B cell (primary cell): ENCODE results near the gene FAHD2B. TPM values are rescaled to one million over a fixed set of nuclear protein-coding genes. Genes with fewer than 3 reads are reported as not detected.
"Not testable (repeated sequence)": the region's sequence is repeated elsewhere in the genome, so short reads cannot be mapped to it uniquely, and the experiment has no call there.

Source experiments
- ATAC-seq: fragments of 200-7000 bp; cut with Tn5 transposase; one replicate; pipeline ENCODE4 v1.10.0; 2021; ENCODE audit warnings: low read depth, mild to moderate bottlenecking, moderate number of reproducible peaks, moderate library complexity
- CTCF ChIA-PET: fragments of 350-600 bp; sonication (Branson Sonifier 250); formaldehyde crosslinking; loops from one replicate; lab custom pipeline; 2021; ENCODE audit warnings: antibody characterized with exemption, inconsistent platforms; lab: Charles Lee
- POLR2A ChIA-PET: fragments of 350-600 bp; sonication (Branson Sonifier 250); formaldehyde crosslinking; loops from one replicate; lab custom pipeline; 2021; ENCODE audit warnings: antibody characterized with exemption; lab: Charles Lee
- DNase-seq: peaks from one replicate; pipeline ENCODE4 v3.0.0; 2013
- H2AFZ ChIP-seq: 2 replicates; pipeline ENCODE4 v1.6.1; 2012; ENCODE audit warnings: mild to moderate bottlenecking, low read depth, low read length; ENCODE audit not compliant: insufficient read depth, poor library complexity, severe bottlenecking
- H3K27ac ChIP-seq, 2 donors: 1 replicate in 1 of 2; 2 replicates in 1 of 2; pipeline ENCODE4 v1.5.1; 2012 to 2013; ENCODE audit warnings: low read length in 2 of 2, mild to moderate bottlenecking in 2 of 2, moderate library complexity in 1 of 2
- H3K27me3 ChIP-seq, 4 experiments: fragments of 200-600 bp in 1 of 4; sonication (generic) in 1 of 4; replicated peaks in 1 of 4; 1 replicate in 2 of 4; 2 replicates in 2 of 4; pipeline versions ENCODE4 v1.6.1 to v1.7.0; 2013 to 2016; ENCODE audit warnings: low read length in 3 of 4, mild to moderate bottlenecking in 2 of 4, mixed read lengths in 1 of 4, moderate library complexity in 1 of 4; ENCODE audit not compliant: insufficient read depth in 4 of 4, control insufficient read depth in 3 of 4; ENCODE audit errors: control extremely low read depth in 1 of 4
- H3K36me3 ChIP-seq, 2 experiments: replicated peaks in 1 of 2; 1 replicate in 1 of 2; 2 replicates in 1 of 2; pipeline versions ENCODE4 v1.6.1 to v1.7.1; 2013; ENCODE audit warnings: low read length in 1 of 2; ENCODE audit not compliant: insufficient read depth in 2 of 2, control insufficient read depth in 1 of 2; ENCODE audit errors: control extremely low read depth in 1 of 2, extremely low read depth in 1 of 2
- H3K4me1 ChIP-seq, 2 donors: fragments of 200-600 bp in 1 of 2; sonication (generic) in 1 of 2; 1 replicate in 1 of 2; 2 replicates in 1 of 2; pipeline versions ENCODE4 v1.5.1 to v1.6.1; 2013 to 2017; ENCODE audit warnings: low read length in 2 of 2; ENCODE audit not compliant: control insufficient read depth in 2 of 2, insufficient read depth in 2 of 2
- H3K4me2 ChIP-seq: replicated peaks from 2 replicates; pipeline ENCODE3; 2012; ENCODE audit warnings: mild to moderate bottlenecking, low read depth, low read length; ENCODE audit not compliant: poor library complexity, severe bottlenecking
- H3K4me3 ChIP-seq, 5 experiments: fragments of 200-600 bp in 1 of 5; sonication (generic) in 1 of 5; 1 replicate in 3 of 5; 2 replicates in 2 of 5; pipeline versions ENCODE4 v1.5.1 to v1.7.0; 2011 to 2016; ENCODE audit warnings: low read length in 4 of 5, mild to moderate bottlenecking in 4 of 5, low read depth in 2 of 5, control low read depth in 1 of 5, moderate library complexity in 1 of 5; ENCODE audit not compliant: insufficient read depth in 1 of 5; ENCODE audit errors: control extremely low read depth in 1 of 5, extremely low read depth in 1 of 5
- H3K79me2 ChIP-seq: fragments of 200-600 bp; sonication (generic); one replicate; pipeline ENCODE4 v1.6.0; 2016; ENCODE audit warnings: low read length; ENCODE audit not compliant: control insufficient read depth, insufficient read depth
- H3K9ac ChIP-seq: fragments of 200-600 bp; sonication (generic); 2 replicates; pipeline ENCODE4 v1.6.1; 2017; ENCODE audit warnings: mild to moderate bottlenecking, low read length, moderate library complexity
- H3K9me3 ChIP-seq, 3 donors: one replicate each; pipeline versions ENCODE4 v1.6.1 to v1.7.1; 2013; ENCODE audit warnings: low read length in 2 of 3; ENCODE audit not compliant: control insufficient read depth in 2 of 3, insufficient read depth in 1 of 3; ENCODE audit errors: control extremely low read depth in 1 of 3
- H4K20me1 ChIP-seq: 2 replicates; pipeline ENCODE4 v1.6.0; 2012; ENCODE audit warnings: mild to moderate bottlenecking, low read length; ENCODE audit not compliant: insufficient read depth, control insufficient read depth, poor library complexity, severe bottlenecking
- H3K27ac Mint-ChIP-seq: one replicate; pipeline ENCODE4 v1.8.0; 2021; ENCODE audit warnings: mixed read lengths
- H3K27me3 Mint-ChIP-seq: one replicate; pipeline ENCODE4 v1.8.0; 2021; ENCODE audit warnings: mixed read lengths
- H3K4me1 Mint-ChIP-seq: one replicate; pipeline ENCODE4 v1.8.0; 2021; ENCODE audit warnings: mixed read lengths
- H3K4me3 Mint-ChIP-seq: one replicate; pipeline ENCODE4 v1.8.0; 2021; ENCODE audit warnings: mixed read lengths
- H3K9me3 Mint-ChIP-seq: one replicate; pipeline ENCODE4 v1.8.0; 2022; ENCODE audit warnings: mixed read lengths; ENCODE audit not compliant: insufficient read depth
- WGBS: methylation state at CpG from one replicate; pipeline ENCODE4 v1.1.5; 2013; ENCODE audit warnings: missing lambda C conversion rate; ENCODE audit not compliant: insufficient coverage; 5-methylcytosine and 5-hydroxymethylcytosine counted together
- intact Hi-C: fragments of 100-400 bp; cut with micrococcal nuclease; formaldehyde crosslinking; loops from one replicate; pipeline ENCODE4 v1.10.0; 2022
- polyA plus RNA-seq: library from polyadenylated mRNA; depleted of rRNA; stranded (reverse); fragments of >200 nt; gene quantifications from 2 replicates; pipeline ENCODE4 v1.2.3, GENCODE V29; 2012
- total RNA-seq, 2 donors: library from RNA; stranded (reverse); fragments of 120-200 nt in 1 of 2; gene quantifications; 1 replicate in 1 of 2; 2 replicates in 1 of 2; pipeline versions ENCODE4 v1.2.3 to v1.2.4, GENCODE V29; 2013 to 2022

The FAHD2B gene
- total and polyA plus RNA-seq, 2 donors (not counting 1 experiment from before 2014, with no cell fraction given): 12.4 to 20.6 TPM

- H3K27me3 Mint-ChIP-seq, H3K79me2 ChIP-seq, CTCF ChIA-PET, H3K9me3 Mint-ChIP-seq, POLR2A ChIA-PET, H3K9ac ChIP-seq, intact Hi-C loops, ATAC-seq, H3K4me2 ChIP-seq, H3K4me3 Mint-ChIP-seq, H3K27me3 ChIP-seq, H3K4me3 ChIP-seq, H3K27ac ChIP-seq, H4K20me1 ChIP-seq, H3K9me3 ChIP-seq, H3K4me1 ChIP-seq, H3K36me3 ChIP-seq, DNase-seq, H2AFZ ChIP-seq, H3K4me1 Mint-ChIP-seq, H3K27ac Mint-ChIP-seq: not testable (repeated sequence)
- WGBS: 80% methylated on average over 1 of the region's 9 CpGs
Measured at GRCh38 chr2:97082206-97082605, 12.5 kb downstream of the FAHD2B start.

- intact Hi-C loops, H3K4me2 ChIP-seq, H2AFZ ChIP-seq, H3K9me3 Mint-ChIP-seq, H3K4me1 Mint-ChIP-seq, H3K27me3 ChIP-seq, H3K9me3 ChIP-seq, H3K27ac ChIP-seq, H3K4me3 Mint-ChIP-seq, POLR2A ChIA-PET, H4K20me1 ChIP-seq, H3K27ac Mint-ChIP-seq, ATAC-seq, H3K79me2 ChIP-seq, H3K9ac ChIP-seq, H3K4me1 ChIP-seq, DNase-seq, H3K36me3 ChIP-seq, H3K4me3 ChIP-seq, H3K27me3 Mint-ChIP-seq: not testable (repeated sequence)
- CTCF ChIA-PET: interaction anchor here (1.3 kb wide), 1 partner anchor 67 kb away, joined by 3 read pairs; no protein-coding TSS in a partner anchor
- WGBS: 100% methylated on average over 2 of the region's 10 CpGs
Measured at GRCh38 chr2:97080855-97081254, 13.8 kb downstream of the FAHD2B start.

- H3K27me3 Mint-ChIP-seq, H3K4me3 Mint-ChIP-seq, H3K9me3 Mint-ChIP-seq, H3K79me2 ChIP-seq, intact Hi-C loops, H3K27ac ChIP-seq, CTCF ChIA-PET, H2AFZ ChIP-seq, H3K9ac ChIP-seq, H3K9me3 ChIP-seq, H3K4me3 ChIP-seq, H4K20me1 ChIP-seq, H3K4me1 ChIP-seq, DNase-seq, H3K27ac Mint-ChIP-seq, H3K27me3 ChIP-seq, H3K36me3 ChIP-seq, H3K4me1 Mint-ChIP-seq, H3K4me2 ChIP-seq, POLR2A ChIA-PET, ATAC-seq: not testable (repeated sequence)
- no CpG with 5 or more reads among the region's 8 CpGs for WGBS
Measured at GRCh38 chr2:97077213-97077612, 17.5 kb downstream of the FAHD2B start.

- H3K9me3 Mint-ChIP-seq, H3K9ac ChIP-seq, H3K4me2 ChIP-seq, H3K36me3 ChIP-seq, H3K79me2 ChIP-seq, H3K4me3 ChIP-seq, intact Hi-C loops, H3K27ac Mint-ChIP-seq, H4K20me1 ChIP-seq, ATAC-seq, H3K9me3 ChIP-seq, CTCF ChIA-PET, H3K27ac ChIP-seq, H2AFZ ChIP-seq, H3K27me3 ChIP-seq, H3K4me1 Mint-ChIP-seq, DNase-seq, POLR2A ChIA-PET, H3K4me3 Mint-ChIP-seq, H3K4me1 ChIP-seq: not testable (repeated sequence)
- H3K27me3 Mint-ChIP-seq: peaks cover 10% of the 10 kb centered on the region
- WGBS: no CpG with 5 or more reads among the region's 3 CpGs
Measured at GRCh38 chr2:97070915-97071314, 23.8 kb downstream of the FAHD2B start.
